Measurements from ENCODE around the gene COL5A1.
A peak's percentile ranks its signal among the peaks of the same experiment; 100 is the strongest.

COL5A1 gene

DNA sequence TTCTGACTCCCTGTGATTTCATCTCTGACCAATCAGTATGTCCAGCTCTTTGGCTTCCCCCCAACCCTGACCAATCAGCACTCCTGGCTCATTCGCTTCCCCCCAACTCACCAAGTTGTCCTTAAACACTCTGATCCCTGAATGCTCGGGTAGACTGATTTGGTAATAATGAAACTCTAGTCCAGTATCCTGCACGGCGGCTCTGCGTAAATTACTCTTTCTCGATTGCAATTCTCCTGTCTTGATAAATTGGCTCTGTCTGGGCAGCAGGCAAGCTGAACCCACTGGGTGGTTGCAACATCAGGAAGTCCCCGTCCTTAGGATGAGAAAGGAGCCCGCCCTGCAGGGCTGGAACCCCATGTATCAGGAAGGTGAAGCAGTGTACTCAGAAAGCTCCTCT, 249.4 kb downstream of the COL5A1 start:
- DNase-seq: no peak
- TF ChIP-seq, protein P1, sequence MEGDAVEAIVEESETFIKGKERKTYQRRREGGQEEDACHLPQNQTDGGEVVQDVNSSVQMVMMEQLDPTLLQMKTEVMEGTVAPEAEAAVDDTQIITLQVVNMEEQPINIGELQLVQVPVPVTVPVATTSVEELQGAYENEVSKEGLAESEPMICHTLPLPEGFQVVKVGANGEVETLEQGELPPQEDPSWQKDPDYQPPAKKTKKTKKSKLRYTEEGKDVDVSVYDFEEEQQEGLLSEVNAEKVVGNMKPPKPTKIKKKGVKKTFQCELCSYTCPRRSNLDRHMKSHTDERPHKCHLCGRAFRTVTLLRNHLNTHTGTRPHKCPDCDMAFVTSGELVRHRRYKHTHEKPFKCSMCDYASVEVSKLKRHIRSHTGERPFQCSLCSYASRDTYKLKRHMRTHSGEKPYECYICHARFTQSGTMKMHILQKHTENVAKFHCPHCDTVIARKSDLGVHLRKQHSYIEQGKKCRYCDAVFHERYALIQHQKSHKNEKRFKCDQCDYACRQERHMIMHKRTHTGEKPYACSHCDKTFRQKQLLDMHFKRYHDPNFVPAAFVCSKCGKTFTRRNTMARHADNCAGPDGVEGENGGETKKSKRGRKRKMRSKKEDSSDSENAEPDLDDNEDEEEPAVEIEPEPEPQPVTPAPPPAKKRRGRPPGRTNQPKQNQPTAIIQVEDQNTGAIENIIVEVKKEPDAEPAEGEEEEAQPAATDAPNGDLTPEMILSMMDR (IDR thresholded peaks at IDR 0.05): no peak
- no peak overlapping the region for H3K27ac ChIP-seq
- peaks cover 0 to 20% of the 10 kb centered on the region in 2 donors for H3K27me3 ChIP-seq
- H3K36me3 ChIP-seq: no peaks in the 10 kb centered on the region
- intact Hi-C loops (cut with DNase I; ENCODE audit: low total_unique reads): no loop called here
- H3K4me1 ChIP-seq: peaks cover 0 to 7% (median 2%) of the 10 kb centered on the region in 4 donors
- no peaks in the 10 kb centered on the region for H3K9me3 ChIP-seq
- no peak overlapping the region for H3K4me3 ChIP-seq

DNA sequence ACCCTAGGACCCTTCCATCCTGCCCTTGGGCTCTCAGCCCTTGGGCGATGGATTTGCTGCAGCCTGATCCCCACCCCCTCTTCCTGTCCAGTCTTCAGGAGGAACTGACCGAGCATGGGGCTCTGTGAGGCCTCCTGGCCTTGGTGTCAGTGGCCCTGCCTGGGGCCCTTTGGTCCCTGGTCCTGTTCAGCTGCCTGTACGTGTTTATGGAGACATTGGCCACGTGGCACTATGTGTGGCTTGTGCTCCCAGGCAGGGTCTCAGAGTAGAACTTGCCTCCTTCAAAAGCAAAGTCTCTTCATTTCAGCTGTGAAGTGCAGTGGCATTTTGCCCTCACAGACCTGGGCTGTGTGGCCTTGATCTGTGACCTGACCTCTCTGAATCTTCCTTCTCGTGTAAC, 250.1 kb downstream of the COL5A1 start:
- Histone ChIP-seq H3K4me3 (no peak overlapping the region), H3K27me3 (peaks cover 0 to 23% of the 10 kb centered on the region in 2 donors), H3K4me1 (peaks cover 0 to 12% (median 5%) of the 10 kb centered on the region in 4 donors), H3K36me3 (no peaks in the 10 kb centered on the region), H3K27ac (no peak overlapping the region), H3K9me3 (no peaks in the 10 kb centered on the region)
- no peak for DNase-seq
- intact Hi-C loops (cut with DNase I; ENCODE audit: low total_unique reads): no loop called here
- TF ChIP-seq, protein P1 (IDR thresholded peaks at IDR 0.05): no peak

DNA sequence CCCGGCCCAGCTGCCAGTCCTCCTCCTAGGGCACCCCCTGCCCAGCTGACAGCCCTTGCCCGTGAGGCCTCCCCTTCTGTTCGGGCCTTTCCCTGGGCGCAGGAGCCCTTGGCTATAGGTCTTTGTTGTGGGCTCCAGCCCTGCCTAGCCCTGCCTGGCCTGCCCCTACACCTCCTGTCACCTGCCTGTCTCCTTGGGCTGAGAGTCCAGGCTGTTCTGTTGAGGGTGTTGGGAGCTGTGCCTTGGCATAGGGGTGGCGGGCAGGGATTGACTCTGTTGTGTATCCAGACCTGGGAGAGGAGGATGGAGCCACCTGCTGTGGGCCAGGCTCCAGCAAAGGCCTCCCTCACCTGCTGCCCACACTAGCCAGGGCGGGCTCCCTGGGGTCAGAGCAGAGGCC, 250.6 kb downstream of the COL5A1 start:
- DNase-seq: peak in 1 of 2 donors; percentile 56
- intact Hi-C loops (cut with DNase I; ENCODE audit: low total_unique reads): no loop called here
- Histone ChIP-seq H3K4me3 (no peak overlapping the region), H3K27me3 (peaks cover 0 to 23% of the 10 kb centered on the region in 2 donors), H3K27ac (no peak overlapping the region), H3K36me3 (no peaks in the 10 kb centered on the region), H3K4me1 (peaks cover 0 to 12% (median 5%) of the 10 kb centered on the region in 4 donors), H3K9me3 (no peaks in the 10 kb centered on the region)
- TF ChIP-seq, protein P1 (IDR thresholded peaks at IDR 0.05): no peak

DNA sequence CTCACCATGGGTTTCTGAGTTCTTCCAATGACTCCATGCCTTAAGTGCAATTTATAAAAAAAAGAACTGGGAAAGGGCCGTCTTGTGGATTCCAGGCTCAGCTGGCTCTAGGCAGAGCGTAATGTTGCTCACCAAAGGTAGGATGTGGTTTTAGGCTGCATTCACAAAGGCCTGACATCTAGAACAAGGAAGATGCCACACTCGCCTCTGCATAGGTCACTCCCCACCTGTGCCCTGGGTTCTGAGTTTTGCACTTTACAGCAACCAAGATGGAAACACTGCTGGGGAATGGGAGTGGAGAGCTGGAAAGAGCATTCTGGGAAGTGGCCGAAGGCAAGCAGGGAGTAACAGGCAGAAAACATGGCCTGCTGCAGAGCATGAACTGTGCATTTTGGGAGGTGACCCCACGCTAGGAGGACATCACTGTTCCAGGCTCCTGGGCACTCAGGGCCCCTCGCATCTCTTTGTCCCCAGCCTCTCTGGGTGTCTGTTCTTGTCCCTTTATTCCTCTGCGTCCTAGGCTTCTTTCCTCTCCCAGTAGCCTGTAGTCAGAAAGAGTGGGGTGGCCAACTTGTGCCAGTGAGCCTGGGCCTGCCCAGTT, 251.3 kb downstream of the COL5A1 start:
- Histone ChIP-seq H3K36me3 (no peaks in the 10 kb centered on the region), H3K4me3 (no peak overlapping the region), H3K27ac (no peak overlapping the region), H3K27me3 (peaks cover 0 to 21% of the 10 kb centered on the region in 2 donors), H3K4me1 (peaks cover 0 to 12% (median 5%) of the 10 kb centered on the region in 4 donors), H3K9me3 (no peaks in the 10 kb centered on the region)
- TF ChIP-seq, protein P1 (IDR thresholded peaks at IDR 0.05): no peak
- DNase-seq: no peak
- intact Hi-C loops (cut with DNase I; ENCODE audit: low total_unique reads): no loop called here

All from tibial artery (tissue), 4 donors.